T-helper 2 cell treated with Interferon-gamma antibody and Interleukin-4, amounts not matched to agents 5 μg/mL and 100 μg/mL, for 36 hours (primary cell): ENCODE results near the gene STK40.

Source experiments
- DNase-seq: peaks from one replicate; pipeline ENCODE4 v3.0.0; 2021; ENCODE audit warnings: low spot score
- H3K27ac Mint-ChIP-seq: one replicate; pipeline ENCODE4 v1.8.0; 2021; ENCODE audit warnings: mild to moderate bottlenecking, mixed read lengths
- H3K27me3 Mint-ChIP-seq: one replicate; pipeline ENCODE4 v1.8.0; 2021; ENCODE audit warnings: low read depth, mixed read lengths
- H3K36me3 Mint-ChIP-seq: one replicate; pipeline ENCODE4 v1.8.0; 2021; ENCODE audit warnings: low read depth, mixed read lengths
- H3K4me1 Mint-ChIP-seq: one replicate; pipeline ENCODE4 v1.8.0; 2021; ENCODE audit warnings: low read depth, mixed read lengths
- H3K4me3 Mint-ChIP-seq: one replicate; pipeline ENCODE4 v1.8.0; 2022; ENCODE audit warnings: mild to moderate bottlenecking, moderate library complexity, mixed read lengths
- H3K9me3 Mint-ChIP-seq: one replicate; pipeline ENCODE4 v1.8.0; 2021; ENCODE audit warnings: mixed read lengths

The STK40 gene

DNA sequence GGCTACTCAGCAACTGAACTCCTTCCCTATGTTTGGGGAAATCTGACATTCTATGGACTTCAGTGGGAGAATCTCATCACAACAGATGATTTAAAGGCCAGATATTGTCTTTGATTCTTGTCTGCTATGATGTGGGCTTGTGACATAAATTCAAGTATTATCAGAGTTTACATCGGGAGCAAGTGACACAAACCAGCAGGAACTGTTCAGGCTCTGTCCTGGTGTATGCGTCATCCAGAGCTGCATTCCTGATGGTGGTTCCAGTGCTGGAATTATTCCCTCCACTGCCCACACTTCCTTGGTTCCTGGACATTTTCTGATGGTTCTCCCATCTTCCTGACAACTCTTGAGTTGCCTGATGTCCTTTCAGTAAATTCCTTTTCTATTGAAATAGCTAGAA lies 22.8 kb upstream of the STK40 start:
- Mint-ChIP-seq H3K27ac (no peak overlapping the region), H3K4me3 (no peak overlapping the region), H3K36me3 (peaks cover 7% of the 10 kb centered on the region), H3K9me3 (peaks cover 16% of the 10 kb centered on the region), H3K27me3 (no peaks in the 10 kb centered on the region), H3K4me1 (peaks cover 12% of the 10 kb centered on the region)
- DNase-seq: no peak

- H3K27me3 Mint-ChIP-seq: no peaks in the 10 kb centered on the region
- no peak for DNase-seq
- H3K27ac Mint-ChIP-seq: peak overlapping the region; percentile 27
- H3K9me3 Mint-ChIP-seq: peaks cover 8% of the 10 kb centered on the region
- peaks cover 4% of the 10 kb centered on the region for H3K36me3 Mint-ChIP-seq
- H3K4me1 Mint-ChIP-seq: peaks cover 6% of the 10 kb centered on the region
- H3K4me3 Mint-ChIP-seq: no peak overlapping the region
Measured at GRCh38 chr1:36406440-36406839, 20.7 kb upstream of the STK40 start.

- H3K27me3 Mint-ChIP-seq: no peaks in the 10 kb centered on the region
- H3K36me3 Mint-ChIP-seq: no peaks in the 10 kb centered on the region
- H3K4me3 Mint-ChIP-seq: no peak overlapping the region
- peaks cover 8% of the 10 kb centered on the region for H3K4me1 Mint-ChIP-seq
- DNase-seq: no peak
- H3K9me3 Mint-ChIP-seq: no peaks in the 10 kb centered on the region
- no peak overlapping the region for H3K27ac Mint-ChIP-seq
Measured at GRCh38 chr1:36402504-36402890, 16.8 kb upstream of the STK40 start.

GRCh38 chr1:36401602-36402503 lies 16.1 kb upstream of the STK40 start:
- Mint-ChIP-seq H3K27ac (no peak overlapping the region), H3K27me3 (no peaks in the 10 kb centered on the region), H3K4me1 (peaks cover 10% of the 10 kb centered on the region), H3K9me3 (no peaks in the 10 kb centered on the region), H3K4me3 (no peak overlapping the region), H3K36me3 (no peaks in the 10 kb centered on the region)
- DNase-seq: no peak

DNA sequence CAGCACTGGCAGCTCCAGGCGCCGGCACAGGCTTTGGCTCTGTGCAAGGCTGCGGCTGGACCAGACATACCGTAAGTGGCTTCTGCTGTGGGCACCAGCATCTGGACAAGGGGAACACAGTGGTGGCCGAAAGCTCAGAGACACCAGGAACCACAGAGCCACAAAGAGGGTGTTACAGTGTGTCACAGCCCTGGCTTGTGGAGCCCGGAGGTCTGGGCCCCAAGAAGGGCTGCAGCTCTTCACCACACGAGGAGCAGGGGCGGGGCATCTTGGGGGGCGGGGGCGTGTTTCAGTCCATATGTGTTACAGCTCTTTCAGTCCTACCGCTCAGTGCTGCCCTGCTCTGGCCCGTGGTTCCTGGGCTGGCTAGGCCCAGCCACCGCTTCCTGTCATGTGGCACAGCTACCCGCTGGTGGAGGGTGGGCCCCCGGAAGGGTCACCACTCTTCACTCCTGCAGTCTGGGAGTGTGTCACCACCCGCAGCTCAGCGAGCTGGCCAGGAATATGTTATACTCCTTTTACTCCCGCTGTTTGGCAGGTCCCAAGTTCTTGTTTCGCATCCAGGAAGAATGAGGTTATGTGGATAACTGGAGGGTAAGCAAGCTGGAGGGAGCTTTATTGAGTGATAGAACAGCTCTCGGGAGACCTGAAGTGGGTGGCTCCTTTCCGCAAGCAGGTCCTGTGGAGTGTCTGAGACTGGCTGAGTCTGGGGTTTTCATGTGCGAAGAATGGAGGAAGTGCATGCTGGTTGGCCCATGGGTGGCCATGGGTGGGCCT lies 15.3 kb upstream of the STK40 start:
- Mint-ChIP-seq H3K4me1 (peaks cover 13% of the 10 kb centered on the region), H3K36me3 (no peaks in the 10 kb centered on the region), H3K9me3 (no peaks in the 10 kb centered on the region), H3K4me3 (no peak overlapping the region), H3K27me3 (no peaks in the 10 kb centered on the region), H3K27ac (no peak overlapping the region)
- peak; percentile 21 for DNase-seq

- Mint-ChIP-seq H3K9me3 (no peaks in the 10 kb centered on the region), H3K36me3 (no peaks in the 10 kb centered on the region), H3K4me3 (no peak overlapping the region), H3K4me1 (peaks cover 13% of the 10 kb centered on the region), H3K27ac (no peak overlapping the region), H3K27me3 (no peaks in the 10 kb centered on the region)
- DNase-seq: no peak
Measured at GRCh38 chr1:36400514-36400824, 14.7 kb upstream of the STK40 start.

- no peak for DNase-seq
- Mint-ChIP-seq H3K4me1 (peaks cover 15% of the 10 kb centered on the region), H3K36me3 (peaks cover 2% of the 10 kb centered on the region), H3K9me3 (no peaks in the 10 kb centered on the region), H3K27me3 (no peaks in the 10 kb centered on the region), H3K4me3 (peak overlapping the region; percentile 93), H3K27ac (peak overlapping the region; percentile 96)
Measured at GRCh38 chr1:36398370-36398977, 12.8 kb upstream of the STK40 start.

DNA sequence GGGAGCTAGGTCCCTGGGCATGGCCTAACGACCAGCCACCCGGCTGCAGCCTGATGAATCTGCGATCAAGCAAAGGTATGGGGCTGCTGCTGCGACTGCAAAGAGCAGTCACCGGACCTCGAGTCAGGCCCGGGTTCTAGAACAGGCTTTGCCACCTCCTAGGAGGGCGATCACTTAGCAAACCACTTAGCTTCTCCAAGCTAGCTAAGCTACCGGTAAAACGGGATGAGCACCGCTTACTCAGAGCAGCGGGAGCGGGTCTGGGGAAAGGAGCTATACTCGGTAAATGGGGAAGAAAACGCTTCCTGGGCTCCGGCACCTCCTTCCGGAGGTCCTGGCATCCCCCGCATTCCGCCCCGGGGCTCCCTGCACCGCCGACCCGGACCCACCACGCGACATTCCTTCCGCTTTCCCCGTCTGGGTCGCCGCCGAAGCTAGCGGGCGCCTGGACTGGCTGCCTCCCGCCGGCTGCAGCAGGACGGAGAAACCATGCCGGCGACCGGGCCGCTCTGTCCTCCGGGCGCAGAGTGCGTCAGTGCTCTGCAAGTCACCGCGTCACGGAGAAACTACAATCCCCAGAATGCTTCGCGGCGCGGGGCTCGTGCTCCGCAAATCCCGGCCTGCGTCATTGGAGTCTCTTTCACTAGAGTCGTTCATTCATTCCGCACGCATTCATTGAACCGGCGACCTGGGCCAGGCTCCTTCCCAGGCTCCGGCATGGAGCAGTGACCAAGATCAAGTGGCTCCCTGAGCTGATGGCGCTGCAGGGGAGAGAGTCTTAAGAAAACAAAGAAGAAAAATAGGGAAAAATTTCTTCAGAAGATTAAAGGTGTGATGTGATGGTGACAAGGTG lies 11.9 kb upstream of the STK40 start, which contains the start of gene LSM10:
TSS of gene LSM10 (minus strand) at position 531 of the 853 bp plus-strand sequence. CDS start 3,779 bp downstream, outside the sequence.
- H3K4me3 Mint-ChIP-seq: peak within 1 kb of the TSS; percentile 93
- no peaks in the 10 kb centered on the region for H3K9me3 Mint-ChIP-seq
- H3K27me3 Mint-ChIP-seq: no peaks in the 10 kb centered on the region
- H3K4me1 Mint-ChIP-seq: peaks cover 15% of the 10 kb centered on the region
- H3K36me3 Mint-ChIP-seq: peaks cover 9% of the 10 kb centered on the region
- peak; percentile 92 for DNase-seq
- peak within 1 kb of the TSS; percentile 96 for H3K27ac Mint-ChIP-seq

GRCh38 chr1:36397083-36397377 lies 11.3 kb upstream of the STK40 start:
- H3K4me1 Mint-ChIP-seq: peaks cover 13% of the 10 kb centered on the region
- no peaks in the 10 kb centered on the region for H3K27me3 Mint-ChIP-seq
- H3K36me3 Mint-ChIP-seq: peaks cover 12% of the 10 kb centered on the region
- no peaks in the 10 kb centered on the region for H3K9me3 Mint-ChIP-seq
- peak overlapping the region; percentile 96 for H3K27ac Mint-ChIP-seq
- H3K4me3 Mint-ChIP-seq: peak overlapping the region; percentile 93
- DNase-seq: no peak

GRCh38 chr1:36396359-36396758 lies 10.6 kb upstream of the STK40 start:
- H3K27me3 Mint-ChIP-seq: no peaks in the 10 kb centered on the region
- peak overlapping the region; percentile 49 for H3K27ac Mint-ChIP-seq
- peak overlapping the region; percentile 93 for H3K4me3 Mint-ChIP-seq
- H3K4me1 Mint-ChIP-seq: peaks cover 14% of the 10 kb centered on the region
- peaks cover 13% of the 10 kb centered on the region for H3K36me3 Mint-ChIP-seq
- DNase-seq: no peak
- no peaks in the 10 kb centered on the region for H3K9me3 Mint-ChIP-seq

DNA sequence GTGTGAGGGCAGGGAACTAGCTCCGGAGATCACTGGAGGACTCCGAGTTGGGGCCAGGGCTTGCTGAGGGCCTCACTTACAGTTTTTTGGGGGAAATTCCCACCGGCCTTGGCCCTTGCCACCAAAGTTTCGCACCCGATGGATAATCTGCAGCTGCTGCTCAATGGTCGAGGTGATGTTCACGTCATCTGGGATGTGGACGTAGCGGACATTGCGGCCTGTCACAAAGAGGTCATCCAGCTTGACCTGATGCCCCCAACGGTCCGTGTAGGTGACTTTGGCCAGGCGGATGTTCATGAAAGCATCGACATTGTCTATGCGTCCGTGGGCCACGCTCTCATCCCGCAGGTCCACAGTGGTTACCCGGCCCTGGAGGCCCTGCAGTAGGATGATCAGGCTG lies 8.0 kb upstream of the STK40 start:
- no peak for DNase-seq
- Mint-ChIP-seq H3K27ac (no peak overlapping the region), H3K4me3 (no peak overlapping the region), H3K27me3 (no peaks in the 10 kb centered on the region), H3K4me1 (peaks cover 17% of the 10 kb centered on the region), H3K9me3 (no peaks in the 10 kb centered on the region), H3K36me3 (peaks cover 22% of the 10 kb centered on the region)

DNA sequence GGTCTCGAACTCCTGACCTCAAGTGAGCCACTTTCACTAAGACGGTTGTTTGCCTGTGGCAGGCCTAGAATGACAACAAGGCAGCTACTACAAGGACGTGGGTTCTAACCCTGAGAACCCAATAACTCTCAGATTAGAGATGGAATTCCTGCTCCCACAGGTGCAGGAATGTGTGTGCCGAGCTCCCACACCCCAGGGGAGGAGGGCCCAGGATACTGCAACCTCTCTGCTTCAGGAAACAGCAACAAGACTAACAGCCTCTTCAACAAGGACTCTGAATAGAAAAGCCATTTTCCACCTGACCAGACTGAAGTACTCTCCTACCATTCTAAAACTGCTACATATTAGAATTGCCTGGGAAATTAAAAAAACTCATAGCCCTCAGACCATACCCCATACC lies 7.1 kb upstream of the STK40 start:
- H3K27ac Mint-ChIP-seq: no peak overlapping the region
- no peaks in the 10 kb centered on the region for H3K9me3 Mint-ChIP-seq
- DNase-seq: no peak
- H3K27me3 Mint-ChIP-seq: no peaks in the 10 kb centered on the region
- H3K36me3 Mint-ChIP-seq: peaks cover 22% of the 10 kb centered on the region
- H3K4me1 Mint-ChIP-seq: peaks cover 13% of the 10 kb centered on the region
- H3K4me3 Mint-ChIP-seq: no peak overlapping the region

DNA sequence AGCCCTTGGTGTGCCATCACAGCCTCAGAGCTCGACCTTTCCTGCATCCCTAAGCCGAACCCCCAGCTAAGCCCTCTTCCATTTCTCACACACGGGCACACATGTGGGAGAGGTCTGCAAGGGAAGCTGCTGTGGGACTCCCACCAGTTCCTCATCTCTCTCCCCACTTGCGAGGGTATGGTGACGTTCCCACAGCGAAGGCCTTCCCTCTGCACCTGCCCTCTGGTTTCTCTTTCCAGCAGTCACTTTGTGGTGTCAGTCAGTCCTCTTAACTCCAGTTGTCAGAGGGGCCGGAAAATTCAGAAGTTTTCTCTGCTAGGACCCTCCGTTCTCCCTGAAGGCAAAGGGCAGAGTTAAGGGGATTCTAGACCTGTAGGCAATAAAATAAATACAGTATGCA lies 5.5 kb upstream of the STK40 start:
- peak overlapping the region; percentile 32 for H3K27ac Mint-ChIP-seq
- peaks cover 20% of the 10 kb centered on the region for H3K4me1 Mint-ChIP-seq
- peaks cover 22% of the 10 kb centered on the region for H3K36me3 Mint-ChIP-seq
- DNase-seq: no peak
- no peaks in the 10 kb centered on the region for H3K9me3 Mint-ChIP-seq
- H3K27me3 Mint-ChIP-seq: no peaks in the 10 kb centered on the region
- H3K4me3 Mint-ChIP-seq: no peak overlapping the region
